Suppressor macrophage treated with lipopolysaccharide for 1 hour (primary cell): Measurements from ENCODE around the gene WNT6.
A peak's percentile ranks its signal among the peaks of the same experiment; 100 is the strongest.

Source experiments
- DNase-seq, 3 donors: peaks; one replicate each; pipeline ENCODE4 v3.0.0-alpha.2; 2020 to 2022

The WNT6 gene

DNA sequence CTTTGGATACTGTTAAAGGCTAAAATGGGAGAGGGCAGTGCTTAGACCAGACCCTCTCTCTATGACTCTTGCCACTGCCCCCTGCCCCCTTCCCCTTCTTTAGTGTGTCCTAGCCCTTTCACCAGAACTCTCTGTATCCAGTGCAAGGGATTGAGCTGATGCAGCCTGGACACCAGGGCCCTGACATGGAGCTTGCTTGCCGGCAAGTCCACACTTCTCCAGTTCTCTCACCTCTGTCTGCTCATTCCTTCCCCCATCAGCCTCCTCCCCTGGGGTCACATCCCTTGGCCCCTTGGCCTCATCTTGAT is 1.5 kb upstream of the WNT6 start:
- no peak for DNase-seq

DNA sequence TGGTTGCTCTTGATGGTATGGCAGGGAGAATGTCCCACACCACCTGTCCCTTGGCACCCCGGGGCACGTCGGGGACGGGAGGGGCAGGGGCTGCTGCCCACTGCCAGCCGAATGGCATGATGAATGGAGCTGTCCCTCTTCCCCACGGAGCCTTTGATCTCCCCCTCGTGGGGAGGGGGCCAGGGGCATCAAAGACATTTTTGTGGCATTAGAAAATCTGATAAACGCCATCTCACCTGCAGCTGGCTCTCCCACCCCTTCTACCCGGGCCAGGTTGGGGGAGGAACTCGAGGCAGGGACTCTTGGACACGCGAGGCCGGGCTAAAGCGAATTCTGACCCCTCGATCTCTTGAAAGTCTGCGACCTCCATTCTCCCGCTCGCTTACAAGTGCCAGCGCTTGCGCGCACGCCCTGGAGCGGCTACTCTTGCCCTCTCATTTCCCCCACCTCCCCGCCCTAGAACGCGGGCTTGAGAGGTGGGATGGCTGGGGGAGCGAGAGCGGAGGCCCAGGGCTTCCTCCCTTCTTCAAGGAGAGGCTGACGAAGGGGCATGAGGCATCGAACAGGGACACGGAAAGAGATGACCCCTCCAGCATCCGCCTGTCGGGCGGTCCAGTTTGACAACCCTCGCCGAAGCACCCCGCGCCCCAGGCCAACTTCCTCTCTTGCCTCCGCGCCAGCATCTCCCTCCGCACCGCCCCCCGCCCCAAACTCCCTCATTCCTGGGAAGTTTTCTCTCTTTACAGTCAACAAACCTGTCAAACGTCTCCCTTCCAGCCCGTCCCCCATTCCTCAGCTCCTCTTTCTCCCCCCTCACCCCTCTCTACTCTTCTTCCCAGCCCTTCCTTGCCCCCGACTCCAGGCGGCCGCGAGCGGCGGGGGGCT is 692 bp upstream of the WNT6 start:
- DNase-seq, result peak in 1 of 3 donors; percentile 33

DNA sequence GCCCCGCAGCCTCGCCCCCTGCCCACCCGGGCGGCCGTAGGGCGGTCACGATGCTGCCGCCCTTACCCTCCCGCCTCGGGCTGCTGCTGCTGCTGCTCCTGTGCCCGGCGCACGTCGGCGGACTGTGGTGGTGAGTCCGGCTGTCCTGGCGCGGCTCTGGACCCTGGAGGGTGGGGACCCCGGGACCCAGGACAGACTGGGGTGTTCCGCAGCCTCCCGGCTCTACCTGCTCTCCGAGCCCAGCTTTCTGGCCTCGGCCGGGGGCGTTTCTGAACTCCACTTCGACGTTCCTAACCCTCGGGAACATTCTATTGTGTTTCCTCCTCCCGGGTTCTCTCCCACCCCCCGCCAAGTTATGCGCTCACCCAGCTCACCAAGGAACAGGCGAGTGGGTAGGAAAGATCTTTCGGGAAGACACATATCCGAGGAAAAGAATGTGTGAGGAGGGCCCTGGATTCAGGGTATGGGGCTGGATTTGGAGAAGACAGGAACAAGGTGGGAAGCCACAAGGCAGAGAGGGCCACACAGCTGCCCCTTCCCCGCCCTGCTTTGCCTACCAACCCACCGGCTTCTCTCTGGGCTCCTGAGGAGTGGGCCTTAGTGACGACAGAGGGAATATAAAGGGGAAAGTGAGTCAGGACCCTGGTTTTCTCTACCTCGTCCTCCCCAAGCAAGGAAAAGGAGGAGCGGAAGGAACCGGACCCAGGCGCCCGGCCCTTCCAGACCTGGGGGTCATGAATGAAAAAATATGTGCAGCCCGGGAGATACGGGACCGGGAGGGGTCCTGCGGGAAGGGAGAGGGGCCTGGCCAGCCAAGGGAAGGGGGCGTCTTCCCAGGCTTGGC is 605 bp downstream of the WNT6 start:
- no peak for DNase-seq

DNA sequence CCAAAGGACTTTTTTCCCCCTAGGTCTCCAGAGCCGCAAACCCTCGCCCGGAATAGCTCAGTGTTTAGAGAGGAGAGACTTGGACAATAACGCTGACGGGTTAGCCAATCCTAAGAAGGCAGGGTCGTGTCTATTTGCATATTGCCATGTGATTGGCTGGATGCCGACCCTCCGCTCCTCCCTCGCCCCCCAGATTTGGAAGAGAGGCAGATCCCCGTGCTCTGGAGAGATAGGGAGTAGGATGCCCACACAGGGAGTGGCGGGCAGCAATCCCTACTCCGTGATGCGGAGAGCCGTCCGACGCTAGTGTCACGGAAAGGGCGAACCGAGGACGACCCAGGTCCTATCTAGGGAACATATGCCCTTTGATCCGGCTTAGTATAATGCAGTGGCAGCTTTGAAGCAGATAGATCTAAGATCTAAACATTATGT is 1.4 kb downstream of the WNT6 start:
- no peak for DNase-seq

DNA sequence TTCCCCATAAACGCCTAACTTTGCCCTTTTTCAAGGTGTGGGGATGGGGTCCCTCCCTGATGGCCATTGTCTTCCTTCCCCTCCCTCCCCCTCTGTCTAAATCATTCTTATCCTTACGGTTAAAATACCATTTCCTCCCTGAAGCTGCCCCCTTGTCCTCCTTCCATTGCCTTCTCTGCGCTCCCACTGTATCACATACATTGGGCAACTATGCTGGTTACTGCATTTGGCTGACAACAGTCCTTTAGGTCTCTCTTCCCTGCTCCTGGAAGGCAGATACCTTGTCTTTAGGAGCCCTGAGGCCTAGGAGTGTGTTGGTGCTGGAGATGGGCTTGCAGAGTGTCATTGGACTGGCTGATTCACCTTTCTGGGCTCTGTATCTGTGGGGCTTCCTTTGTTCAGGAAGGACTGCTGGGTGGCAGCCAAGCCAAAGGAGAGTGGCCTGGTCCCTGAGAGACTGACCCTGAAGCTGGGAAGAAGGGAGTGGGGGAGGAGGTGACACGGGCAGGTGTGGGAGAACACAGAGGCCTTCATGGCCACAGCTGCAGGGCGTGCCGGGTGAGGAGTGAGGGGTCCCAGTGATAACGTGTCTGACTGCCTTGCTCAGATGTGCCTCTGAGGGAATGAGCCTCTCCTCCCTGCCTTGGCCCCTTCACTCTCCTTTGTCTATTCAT is 2.2 kb downstream of the WNT6 start:
- no peak for DNase-seq

DNA sequence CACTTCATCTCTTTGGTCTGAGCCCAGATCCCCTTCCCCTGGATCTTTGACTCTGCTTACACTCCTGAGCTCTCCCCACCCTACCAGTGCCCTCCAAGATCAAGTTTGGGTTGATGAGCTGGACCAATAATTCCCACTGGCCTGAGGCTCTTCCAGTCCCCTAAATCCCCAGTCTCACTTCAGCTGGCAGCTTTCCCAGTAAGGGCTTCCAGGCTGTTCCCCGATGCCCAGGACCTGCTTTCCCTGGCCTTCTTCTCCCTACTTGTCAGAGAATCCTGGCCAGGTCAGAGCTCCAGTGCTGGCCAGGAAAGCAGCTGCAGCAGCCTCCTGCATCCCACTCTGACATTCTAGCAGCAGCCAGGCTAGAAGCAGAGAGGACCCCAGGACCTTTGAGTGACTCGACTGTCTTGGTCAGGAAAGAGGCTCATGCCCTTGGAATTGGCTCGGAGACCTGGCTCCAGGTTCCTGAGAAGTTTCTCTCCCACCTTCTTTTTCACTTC is 3.5 kb downstream of the WNT6 start:
- no peak for DNase-seq

DNA sequence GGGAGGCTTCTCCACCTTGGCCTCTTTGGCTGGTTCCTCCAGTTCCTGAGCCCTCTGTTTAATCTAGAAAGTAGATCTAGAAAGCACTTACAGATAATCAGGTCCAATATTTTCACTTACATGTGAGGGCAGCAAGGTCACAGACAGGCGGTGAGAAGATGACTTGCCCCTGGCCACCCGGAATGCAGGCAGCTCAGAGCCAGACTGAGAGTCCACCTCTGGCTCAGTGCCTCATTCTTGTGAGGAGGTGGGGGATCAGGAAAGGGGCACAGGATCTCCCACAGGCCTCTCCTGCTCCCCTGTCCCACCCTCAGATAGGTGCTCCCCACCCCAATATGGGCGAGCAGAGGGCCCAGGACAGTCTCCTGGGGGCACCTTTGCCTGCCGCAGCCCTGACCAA is 5.8 kb downstream of the WNT6 start:
- DNase-seq, result no peak

DNA sequence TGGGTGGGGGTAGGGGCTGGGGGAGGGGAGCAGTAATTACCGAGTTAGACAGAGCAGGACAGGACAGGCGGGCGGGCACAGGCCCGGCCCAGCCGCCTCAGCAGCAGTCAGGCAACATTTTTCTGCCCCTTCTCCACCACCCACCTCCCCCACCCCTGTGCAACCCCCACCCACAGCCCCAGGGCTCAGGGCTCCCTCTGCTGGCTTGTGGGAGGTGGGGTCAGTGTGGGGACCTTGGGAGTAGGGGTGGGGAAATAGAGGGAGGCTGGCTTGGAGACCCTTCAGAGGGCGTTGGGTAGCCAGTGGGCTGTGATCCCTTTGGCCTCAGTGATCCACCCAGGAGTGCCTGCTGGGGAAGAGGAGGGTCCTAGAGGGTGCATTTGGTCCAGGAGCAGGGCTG is 6.4 kb downstream of the WNT6 start:
- DNase-seq, result no peak

DNA sequence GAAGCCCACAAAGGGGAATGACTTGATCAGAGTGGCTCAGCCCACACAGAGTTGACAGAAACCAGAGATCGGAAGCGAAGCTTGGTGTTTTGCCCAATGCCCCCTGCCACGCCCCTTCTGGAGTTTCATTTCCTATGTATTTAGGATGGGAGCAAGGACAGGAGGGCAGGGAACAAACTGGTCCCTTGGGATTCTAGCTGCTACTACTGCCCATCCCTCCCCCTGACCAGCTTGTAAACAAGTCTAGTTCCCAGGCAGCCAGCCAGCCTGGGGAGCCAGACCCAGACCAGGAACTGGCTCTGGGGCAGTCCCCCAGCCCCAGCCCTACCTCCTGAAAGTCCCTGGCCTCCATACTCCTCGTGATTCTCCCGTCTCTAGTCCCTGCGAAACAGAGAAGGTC is 8.3 kb downstream of the WNT6 start:
- peak in 2 of 3 donors; percentile 30 to 62 for DNase-seq

DNA sequence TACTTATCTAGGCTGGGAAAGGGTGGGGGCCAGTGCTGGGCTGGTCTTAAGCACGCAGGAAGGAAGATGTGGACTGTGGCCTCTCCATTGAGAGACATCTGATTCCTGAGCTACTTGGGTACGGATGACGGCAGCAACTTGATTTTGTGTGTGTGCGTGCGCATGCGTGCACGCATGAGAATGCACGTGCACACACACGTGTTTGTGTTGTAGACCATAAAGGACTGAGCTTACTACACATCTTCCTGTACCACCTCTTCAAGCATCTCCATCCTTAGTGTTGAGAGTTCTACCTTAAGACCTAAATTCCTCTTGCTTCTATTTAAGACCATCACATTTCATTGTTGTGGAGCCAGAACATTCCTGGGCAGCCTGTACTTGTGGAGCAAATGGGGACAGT is 9.5 kb downstream of the WNT6 start:
- DNase-seq, result no peak

DNA sequence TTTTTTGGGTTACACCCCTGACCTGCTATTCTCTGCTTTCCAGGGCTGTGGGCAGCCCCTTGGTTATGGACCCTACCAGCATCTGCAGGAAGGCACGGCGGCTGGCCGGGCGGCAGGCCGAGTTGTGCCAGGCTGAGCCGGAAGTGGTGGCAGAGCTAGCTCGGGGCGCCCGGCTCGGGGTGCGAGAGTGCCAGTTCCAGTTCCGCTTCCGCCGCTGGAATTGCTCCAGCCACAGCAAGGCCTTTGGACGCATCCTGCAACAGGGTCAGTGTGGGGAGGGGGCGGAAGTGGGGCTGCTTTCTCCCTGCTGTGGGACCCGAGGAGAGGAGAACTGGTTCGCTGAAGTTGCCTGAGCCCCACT is 11.4 kb downstream of the WNT6 start:
- peak in 2 of 3 donors; percentile 26 to 35 for DNase-seq

DNA sequence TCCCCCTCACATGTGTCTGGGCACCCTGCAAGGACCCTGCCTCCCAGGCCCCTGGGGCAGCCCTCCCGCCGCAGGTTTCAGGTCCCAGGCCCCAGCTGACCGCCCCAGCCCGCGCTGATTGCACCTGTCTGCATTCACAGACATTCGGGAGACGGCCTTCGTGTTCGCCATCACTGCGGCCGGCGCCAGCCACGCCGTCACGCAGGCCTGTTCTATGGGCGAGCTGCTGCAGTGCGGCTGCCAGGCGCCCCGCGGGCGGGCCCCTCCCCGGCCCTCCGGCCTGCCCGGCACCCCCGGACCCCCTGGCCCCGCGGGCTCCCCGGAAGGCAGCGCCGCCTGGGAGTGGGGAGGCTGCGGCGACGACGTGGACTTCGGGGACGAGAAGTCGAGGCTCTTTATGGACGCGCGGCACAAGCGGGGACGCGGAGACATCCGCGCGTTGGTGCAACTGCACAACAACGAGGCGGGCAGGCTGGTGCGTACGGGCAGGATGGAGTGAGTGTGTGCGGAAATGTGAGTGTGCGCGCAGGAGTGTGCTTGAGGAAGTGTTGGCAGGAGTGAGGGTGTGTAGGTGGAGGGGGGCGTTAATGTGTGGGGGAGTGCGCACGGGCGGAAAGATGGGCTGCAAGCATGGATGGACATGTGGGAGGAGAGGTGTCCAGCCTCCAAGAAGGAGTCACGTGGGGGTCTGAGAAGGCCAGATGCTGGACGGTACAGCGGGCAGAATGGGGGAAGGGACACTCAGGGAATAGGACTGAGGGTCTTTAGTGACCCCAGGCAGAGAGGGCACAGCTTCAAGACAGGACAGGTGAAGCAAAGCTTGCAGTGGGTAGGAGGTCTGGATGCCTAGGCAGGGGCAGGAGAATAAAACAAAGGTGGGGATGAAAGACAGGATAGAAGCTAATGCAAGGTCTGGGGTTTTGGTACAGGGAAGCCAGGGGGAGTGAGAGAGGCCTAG is 12.0 kb downstream of the WNT6 start:
- no peak for DNase-seq

DNA sequence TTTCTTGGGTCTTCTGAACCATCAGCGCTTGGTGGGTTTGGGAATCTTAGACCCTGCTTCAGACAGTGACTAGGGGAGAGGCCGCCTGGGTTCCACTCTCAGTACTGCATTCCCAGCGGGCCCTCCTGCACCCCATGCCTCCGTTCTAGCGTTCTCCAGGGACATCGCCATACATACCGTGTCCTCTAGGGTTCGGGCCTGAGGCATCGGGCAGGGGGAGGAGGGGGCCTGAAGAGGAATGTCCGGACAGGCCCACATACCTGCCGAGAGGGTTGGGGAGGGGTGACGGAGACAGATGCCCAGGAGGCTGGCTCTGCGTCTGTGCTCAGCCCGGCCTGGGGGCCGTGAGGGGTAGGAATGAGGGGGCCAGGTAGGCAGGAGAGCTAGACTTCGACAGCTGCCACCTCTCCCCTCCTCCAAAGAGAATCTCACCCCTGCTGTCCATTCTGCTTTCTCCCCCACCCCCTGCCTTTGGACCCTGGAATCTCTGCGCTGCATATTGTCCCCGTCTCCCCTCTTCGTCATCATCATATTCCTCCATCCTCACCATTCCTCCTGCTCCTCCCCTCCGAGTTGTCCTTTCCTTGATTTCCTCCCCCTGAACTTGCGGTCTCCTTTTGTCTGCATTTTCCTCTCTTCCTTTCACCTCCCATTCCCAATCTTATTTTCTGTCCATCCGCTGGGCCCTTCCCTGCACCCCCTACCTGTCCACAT is 13.2 kb downstream of the WNT6 start:
- no peak for DNase-seq

DNA sequence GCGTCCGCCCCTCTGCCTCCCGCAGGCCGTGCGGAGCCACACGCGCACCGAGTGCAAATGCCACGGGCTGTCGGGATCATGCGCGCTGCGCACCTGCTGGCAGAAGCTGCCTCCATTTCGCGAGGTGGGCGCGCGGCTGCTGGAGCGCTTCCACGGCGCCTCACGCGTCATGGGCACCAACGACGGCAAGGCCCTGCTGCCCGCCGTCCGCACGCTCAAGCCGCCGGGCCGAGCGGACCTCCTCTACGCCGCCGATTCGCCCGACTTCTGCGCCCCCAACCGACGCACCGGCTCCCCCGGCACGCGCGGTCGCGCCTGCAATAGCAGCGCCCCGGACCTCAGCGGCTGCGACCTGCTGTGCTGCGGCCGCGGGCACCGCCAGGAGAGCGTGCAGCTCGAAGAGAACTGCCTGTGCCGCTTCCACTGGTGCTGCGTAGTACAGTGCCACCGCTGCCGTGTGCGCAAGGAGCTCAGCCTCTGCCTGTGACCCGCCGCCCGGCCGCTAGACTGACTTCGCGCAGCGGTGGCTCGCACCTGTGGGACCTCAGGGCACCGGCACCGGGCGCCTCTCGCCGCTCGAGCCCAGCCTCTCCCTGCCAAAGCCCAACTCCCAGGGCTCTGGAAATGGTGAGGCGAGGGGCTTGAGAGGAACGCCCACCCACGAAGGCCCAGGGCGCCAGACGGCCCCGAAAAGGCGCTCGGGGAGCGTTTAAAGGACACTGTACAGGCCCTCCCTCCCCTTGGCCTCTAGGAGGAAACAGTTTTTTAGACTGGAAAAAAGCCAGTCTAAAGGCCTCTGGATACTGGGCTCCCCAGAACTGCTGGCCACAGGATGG is 14.0 kb downstream of the WNT6 start:
- no peak for DNase-seq

DNA sequence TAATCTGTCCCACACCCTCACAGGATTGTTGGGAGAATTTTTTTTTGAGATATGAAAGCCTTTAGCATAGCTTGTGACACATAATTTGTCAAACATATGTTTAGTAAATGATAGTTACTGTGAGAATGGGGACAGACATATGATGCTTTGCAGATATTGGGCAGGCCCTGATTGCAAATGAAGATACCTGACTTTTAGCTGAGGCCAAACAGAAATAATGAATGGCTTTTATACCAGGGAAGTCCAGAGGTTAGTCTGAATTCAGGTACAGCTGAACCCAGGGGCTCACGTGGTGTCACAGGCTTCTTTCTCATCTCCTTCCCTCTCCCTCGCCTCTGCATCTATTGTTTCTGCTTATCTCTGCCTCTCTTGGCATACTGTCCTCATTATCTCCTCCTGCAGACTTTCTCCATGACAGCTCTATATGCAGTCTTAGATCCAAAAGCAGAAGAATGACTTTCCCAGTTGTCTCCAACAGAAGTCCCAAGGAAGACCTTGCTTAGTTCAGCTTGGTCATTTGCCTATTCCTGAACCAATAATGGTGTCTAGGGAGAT is 16.2 kb downstream of the WNT6 start:
- DNase-seq, result no peak

DNA sequence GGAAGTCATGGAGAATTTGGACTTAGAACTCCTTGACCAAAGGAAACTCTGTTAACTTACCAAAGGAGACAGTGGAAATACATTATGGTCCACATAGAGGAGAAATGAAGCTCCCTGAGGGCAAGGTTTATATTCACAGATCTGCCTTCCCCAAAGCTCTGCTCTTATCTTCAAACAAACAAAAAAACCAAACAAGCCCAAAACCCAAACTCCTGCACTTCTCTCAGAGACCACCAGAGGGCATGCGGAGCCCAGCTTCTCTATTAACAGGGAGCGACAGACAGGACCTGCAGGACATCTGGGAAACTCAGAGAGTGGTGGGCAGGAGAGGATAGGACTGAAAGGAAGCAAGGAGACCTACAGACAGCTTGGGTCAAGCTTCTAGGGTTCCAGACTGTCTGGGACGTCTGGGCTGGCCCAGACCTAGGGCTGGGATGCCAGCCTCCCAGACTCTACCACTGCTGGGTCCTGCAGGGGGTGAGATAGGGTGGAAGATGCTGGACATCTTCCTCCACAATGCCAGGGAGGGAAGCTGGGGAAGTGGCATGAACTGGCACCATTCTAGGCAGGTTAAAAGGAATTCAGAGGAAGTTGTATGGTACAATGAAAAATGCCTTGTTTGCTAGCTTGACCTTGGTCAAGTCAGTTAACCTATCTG is 17.1 kb downstream of the WNT6 start:
- DNase-seq, result peak; percentile 73 to 80 (median 80)

DNA sequence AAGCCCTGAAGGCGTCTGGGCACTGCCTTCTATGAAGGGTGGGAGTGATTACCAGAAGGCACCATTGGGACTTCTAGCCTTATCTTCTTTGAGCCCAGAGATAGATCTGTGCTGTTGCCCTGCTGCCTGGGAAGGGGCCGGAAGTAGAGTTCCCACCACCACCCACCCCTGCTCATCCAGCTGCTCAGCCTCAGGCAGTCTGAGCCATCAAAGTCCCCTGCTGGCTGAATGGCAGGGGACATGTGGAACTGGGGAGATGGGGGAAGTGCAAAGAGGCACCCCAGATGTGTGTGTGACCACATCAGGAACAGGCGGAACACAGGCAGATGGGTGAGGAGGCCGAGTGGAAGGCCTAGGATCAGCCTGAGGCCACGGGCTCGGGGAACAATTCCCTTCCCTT is 17.7 kb downstream of the WNT6 start:
- no peak for DNase-seq

DNA sequence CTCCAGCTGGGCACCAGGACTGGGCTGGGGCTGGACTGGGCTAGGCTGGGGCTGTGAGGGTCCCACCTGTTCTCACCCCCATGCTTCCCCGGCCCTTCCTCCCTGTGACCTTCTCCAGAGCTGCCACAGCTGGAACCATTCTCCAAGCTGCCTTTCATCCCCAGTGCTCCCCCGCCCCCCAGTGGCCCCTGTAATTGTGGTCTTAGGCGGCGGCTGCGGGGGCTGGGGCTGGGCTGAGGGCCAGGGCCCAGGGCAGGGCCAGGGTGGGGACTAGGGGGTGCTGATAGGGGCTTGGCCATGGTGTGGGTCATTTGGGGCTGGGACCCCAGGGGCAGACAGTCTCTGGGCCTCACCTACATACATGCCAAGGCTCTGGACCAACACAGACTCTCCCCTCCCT is 18.3 kb downstream of the WNT6 start:
- DNase-seq, result no peak

DNA sequence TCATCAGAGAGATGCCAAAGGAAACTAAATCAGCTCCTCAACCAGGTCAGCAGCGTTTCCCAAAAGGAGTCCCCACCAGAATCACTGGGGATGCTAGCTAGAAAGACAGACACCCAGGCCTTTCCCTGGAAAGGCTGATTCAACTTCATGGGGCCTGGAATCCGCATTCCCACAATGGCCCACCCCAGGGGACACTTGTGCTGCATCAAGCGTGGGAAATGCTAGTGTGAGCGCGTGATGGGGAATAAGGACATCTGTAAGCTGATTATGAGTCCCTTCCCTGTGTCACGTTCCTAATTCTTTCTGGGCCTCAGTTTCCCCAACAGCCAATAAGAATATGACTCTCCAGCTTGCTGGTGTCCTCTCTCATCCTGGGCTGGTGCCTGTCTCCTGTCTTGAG is 18.9 kb downstream of the WNT6 start:
- no peak for DNase-seq
